Stimulated activated naive CD8-positive, alpha-beta T cell treated with anti-CD3 and anti-CD28 coated beads, Interleukin-15, Interleukin-2, amounts not matched to agents 100 U/mL and 50 U/mL, for 24 hours (primary cell): ENCODE results near the gene WDR41.

Experiments used
- ATAC-seq: fragments of 150-1000 bp; cut with Tn5 transposase; one replicate; pipeline ENCODE4 v1.10.0; 2021
- DNase-seq: peaks from one replicate; pipeline ENCODE4 v3.0.0; 2021

WDR41 gene

DNA sequence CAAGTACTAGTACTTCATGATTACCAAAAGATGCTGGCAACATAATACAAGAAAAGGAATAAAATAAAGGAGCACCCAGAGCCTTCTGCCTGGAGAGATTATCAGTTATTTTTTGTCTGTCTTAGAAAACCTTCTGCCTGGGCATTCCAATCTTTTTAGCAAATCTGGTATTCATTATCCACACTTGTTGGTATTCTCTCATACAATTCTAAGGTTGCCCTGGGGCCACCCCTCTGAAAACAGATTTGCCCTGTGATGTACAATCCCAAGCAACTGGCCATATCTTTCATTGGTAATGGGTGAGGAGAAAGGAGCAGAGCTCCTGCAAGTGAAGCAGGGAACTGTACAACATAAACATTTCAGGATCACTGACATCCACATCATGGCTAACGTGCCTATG lies 47.8 kb downstream of the WDR41 start:
- DNase-seq (no peak), ATAC-seq (no peak)

DNA sequence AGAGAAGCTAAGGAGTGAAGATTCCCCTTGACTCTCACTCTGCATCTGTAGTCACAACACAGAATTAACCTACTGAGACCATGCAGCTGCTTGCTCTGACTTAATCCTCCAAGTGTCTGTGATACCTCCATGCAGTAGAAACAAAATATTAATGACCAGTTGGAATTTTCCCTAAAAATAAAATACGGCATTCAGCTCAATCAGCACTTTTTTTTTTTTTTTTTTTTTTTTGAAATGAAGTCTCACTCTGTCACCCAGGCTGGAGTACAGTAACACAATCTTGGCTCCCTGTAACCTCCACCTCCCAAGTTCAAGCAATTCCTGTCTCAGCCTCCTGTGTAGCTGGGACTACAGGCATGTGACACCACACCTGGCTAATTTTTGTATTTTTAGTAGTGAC lies 48.4 kb downstream of the WDR41 start:
- no peak for DNase-seq
- ATAC-seq, result no peak

DNA sequence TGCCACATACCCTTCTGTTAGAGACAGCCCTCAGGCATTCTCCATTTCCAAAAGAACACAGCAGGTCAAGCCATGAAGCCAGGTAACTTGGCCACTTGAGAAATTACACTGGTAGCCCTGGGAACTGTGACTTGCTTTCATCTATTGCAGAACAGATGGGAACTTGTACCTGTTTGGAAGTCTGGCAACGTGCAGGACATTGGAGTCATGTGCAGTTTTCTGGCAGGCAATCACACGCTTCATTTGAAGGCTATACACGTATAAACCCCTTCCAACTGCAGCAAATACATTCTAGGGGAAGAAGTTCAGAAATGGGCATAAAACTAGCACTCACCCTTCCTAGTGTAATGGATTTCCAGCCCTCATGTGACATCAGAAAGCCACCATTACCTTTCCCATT lies 54.0 kb downstream of the WDR41 start:
- DNase-seq, result no peak
- ATAC-seq, result no peak

DNA sequence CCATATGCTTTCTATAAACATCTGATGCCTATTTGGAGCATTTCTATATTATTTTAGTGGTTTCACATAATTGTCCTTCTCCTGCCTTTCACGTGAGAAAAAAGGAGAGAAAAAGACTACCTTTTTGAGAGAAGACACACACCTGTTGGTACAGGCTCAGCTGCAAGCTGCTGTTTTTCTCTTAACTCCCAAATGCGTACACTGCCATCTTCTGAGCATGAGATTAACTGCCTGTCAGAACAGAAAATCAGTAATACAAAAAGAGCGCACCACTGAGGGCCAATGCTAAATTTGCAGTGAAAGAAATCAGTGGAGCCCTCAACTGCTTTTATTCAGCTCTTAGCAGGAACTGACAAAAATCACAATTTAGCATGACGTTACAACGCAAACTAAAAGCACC lies 54.9 kb downstream of the WDR41 start:
- no peak for ATAC-seq
- DNase-seq, result no peak

DNA sequence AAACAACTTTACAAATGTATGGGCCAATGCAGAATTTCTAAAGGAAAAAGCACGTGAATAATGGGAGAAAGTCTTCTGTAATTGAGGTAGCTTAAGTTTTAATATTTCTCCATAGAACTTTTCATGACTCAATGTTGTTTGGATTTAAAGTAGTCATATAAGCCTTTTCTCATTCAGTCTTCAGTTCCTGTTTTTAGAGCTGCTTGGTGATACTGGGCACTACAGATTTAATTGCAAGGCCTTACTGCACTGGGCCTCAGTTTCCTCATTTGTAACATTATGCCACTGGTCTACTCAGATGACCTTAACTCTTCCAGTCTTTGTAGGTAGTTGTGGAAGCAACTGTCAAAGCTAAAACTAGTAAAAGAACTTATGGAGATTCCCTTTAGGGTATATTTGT lies 60.4 kb downstream of the WDR41 start:
- DNase-seq, result no peak
- ATAC-seq, result no peak

DNA sequence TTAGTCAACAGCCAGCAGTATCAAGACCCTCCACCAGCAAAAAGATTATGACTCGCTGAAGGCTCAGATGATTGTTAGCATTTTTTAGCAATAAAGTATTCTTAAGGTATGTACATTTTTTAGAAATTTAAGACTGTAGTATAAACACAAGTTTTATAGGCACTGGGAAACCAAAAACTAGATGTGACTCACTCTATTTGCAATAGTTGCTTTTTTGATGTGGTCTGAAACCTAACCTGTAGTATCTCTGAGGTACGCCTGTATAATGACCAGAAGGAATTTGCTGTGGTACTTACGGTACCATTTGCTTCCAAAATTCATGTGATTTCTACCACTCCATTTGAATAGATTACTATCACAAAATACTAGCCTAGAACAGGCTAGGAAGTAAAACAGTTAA lies 60.8 kb downstream of the WDR41 start:
- no peak for DNase-seq
- no peak for ATAC-seq

DNA sequence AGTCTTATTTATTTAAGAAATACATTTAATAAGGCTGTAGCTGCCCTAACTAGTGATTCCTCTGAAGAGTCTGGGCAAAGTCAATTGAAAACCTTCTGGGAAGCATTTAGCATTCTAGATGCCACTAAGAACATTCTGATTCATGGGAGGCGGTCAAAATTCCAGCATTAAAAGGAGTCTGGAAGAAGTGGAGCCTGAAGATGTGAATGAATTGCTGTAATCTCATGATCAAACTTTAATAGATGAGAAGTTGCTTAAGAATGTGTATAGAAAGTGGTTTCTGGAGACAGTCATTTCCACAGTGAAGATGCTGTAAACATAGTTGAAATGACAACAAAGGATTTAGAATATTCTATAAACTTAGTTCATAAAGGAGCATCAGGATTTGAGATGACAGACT lies 61.4 kb downstream of the WDR41 start:
- no peak for ATAC-seq

DNA sequence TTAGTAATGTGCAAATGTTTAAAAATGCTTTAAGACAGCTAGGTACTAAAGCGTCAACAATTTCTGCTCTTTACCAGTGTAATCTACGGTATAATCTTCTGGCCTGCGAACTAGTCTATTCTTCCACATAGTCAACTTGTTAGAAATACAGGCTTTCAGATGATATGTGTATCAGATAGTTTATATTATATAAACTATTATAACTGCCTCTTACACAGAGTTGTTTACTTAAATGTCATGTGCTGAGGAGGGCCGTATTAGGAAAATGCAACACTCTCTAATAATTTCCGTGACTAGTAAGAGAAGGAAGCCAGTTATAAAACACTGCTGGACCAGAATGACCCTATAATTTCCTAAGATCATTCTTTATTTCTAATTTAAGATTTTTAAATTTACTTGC lies 63.6 kb downstream of the WDR41 start:
- ATAC-seq, result no peak
- no peak for DNase-seq

More for the DNA sequence above, 61.4 kb downstream of the WDR41 start:
- DNase-seq, result no peak

DNA sequence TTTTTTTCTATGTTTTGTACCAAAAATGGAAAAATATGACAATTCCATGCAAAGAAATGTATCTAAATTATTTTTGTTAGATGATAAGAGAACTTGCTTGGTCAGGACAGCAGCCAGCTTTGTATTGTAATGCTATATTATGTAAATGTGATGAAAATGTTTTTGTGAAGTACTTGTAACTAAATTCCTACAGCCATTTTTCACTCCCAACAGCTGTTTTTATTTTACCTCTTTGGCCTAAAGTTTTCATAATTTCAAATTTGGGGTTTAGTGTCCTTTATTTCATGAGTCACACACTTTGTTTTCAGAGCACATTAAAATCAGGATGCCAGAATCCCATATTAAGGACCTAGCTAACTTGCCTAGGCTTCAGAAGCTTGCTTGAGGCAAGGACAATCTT lies 64.1 kb downstream of the WDR41 start:
- DNase-seq (no peak), ATAC-seq (no peak)

DNA sequence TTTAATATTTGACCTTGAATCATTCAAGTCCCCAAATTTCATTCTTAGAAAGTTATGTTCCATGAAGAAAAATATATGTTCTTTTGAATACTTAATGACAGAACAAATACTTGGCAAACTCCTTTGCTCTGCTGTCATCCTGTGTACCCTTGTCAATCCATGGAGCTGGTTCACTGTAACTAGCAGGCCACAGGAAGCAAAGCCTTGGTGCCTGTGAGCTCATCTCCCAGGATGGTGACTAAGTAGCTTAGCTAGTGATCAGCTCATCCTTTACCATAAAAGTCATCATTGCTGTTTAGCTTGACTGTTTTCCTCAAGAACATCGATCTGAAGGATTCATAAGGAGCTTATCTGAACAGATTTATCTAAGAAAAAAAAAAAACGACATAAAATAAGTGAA lies 65.4 kb downstream of the WDR41 start:
- DNase-seq (no peak), ATAC-seq (no peak)

DNA sequence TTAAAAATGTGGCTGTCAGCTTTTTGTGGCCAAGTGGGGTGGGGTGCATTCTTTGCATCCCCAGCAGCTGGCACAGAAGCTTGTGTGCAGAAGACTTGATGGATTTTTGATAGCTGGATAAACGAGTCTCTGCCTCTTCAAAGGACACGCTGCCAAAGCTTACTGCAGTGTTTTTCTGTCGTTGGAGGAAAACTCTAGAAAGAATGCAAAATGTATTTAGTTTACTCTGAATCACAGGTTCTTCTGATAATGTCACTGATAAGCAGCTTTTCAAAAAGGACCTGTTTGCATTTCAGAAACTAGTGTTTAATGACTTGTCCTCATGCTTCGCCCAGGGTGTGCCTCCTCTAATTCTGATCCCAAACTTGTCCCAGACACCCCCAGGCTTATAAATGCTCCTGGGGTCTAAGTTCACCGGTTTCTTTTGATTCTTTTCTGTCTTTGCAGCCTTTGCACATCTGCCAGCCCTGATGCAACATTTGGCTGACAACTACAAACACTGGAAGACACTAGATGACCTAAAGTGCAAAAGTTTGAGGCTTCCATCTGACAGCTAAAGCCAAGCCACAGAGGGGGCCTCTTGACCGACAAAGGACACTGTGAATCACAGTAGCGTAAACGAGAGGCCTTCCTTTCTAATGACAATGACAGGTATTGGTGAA lies 66.0 kb downstream of the WDR41 start:
- DNase-seq (no peak), ATAC-seq (no peak)

DNA sequence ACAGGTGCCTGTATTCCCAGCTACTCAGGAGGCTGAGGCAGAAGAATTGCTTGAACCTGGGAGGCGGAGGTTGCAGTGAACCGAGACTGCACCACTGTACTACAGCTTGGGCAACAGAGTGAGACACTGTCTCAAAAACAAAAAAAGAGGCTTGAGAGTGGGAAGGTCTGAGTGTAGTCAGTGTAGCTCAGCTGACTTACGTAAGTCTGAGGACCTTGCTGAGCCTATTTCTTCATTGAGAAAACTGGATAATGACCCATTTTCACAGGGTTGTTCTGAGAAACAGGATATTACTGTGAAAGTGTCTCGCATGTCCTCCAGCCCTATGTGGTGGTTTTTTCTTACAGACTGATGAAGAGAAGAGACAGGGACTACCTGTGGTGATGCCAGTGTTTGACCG lies 66.7 kb downstream of the WDR41 start:
- no peak for ATAC-seq

DNA sequence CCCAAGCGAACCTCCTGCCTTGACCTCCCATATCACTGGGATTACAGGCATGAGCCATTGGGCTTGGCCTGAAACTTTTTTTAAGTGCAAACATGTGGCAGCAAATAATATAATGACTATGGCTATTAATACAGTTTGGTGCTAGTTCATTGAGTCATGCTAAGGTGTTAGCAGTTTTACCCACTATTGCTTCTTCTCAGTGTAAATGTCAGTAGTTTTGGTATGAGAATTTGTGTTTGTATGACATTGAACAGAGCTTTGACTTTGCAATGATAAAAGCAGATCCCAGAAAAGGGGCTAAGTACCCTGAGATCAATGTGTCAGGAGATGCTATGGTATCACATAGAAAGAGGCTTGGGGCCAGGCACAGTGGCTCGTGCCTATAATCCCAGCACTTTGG lies 67.2 kb downstream of the WDR41 start:
- ATAC-seq, result no peak

More for the DNA sequence above, 66.7 kb downstream of the WDR41 start:
- no peak for DNase-seq

DNA sequence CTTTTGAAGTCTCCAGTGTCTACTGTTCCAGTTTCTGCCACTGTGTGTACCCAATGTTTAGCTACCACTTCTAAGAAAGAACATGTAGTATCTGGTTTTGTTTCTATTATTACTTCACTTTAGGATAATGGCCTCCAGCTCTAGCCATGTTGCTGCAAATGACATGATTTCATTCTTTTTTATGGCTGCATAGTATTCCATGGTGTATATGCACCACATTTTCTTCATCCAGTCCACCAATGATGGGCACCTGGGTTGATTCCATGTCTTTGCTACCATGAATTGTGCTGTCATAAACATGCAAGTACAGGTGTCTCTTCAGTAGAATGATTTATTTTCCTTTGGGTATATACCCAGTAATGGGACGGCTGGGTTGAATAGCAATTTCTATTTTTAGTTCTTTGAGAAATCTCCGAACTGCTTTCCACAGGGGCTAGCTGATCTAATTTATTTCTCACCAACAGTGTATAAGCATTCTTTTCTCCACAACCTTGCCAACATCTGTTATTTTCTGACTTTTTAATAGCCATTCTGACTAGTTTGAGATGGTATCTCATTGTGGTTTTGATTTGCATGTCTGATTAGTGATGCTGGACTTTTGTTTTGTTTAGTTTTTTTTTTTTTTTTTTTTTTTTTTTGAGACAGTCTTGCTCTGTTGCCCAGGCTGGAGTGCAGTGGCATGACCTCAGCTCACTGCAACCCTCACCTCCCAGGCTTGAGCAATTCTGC lies 68.9 kb downstream of the WDR41 start:
- ATAC-seq (no peak), DNase-seq (no peak)

More for the DNA sequence above, 67.2 kb downstream of the WDR41 start:
- DNase-seq, result no peak

DNA sequence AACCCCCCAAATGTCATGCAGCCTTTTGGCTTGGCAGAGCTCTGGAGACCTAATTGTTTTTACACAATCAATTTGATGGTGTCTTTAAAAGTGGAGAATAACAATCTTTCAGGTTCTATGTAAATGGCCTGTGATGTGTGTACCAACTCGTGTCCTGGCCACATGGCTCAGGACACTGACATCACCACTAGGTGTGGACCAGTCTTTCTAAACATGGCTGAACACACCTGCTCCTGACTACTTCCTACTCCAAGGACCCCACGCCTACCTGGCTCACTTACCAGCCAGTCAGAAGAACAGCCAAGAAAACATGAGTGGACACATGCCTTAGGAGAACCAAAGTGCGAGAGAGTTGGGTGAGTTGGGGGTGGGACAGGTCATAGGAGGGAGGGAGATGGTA lies 71.2 kb downstream of the WDR41 start:
- ATAC-seq, result no peak

DNA sequence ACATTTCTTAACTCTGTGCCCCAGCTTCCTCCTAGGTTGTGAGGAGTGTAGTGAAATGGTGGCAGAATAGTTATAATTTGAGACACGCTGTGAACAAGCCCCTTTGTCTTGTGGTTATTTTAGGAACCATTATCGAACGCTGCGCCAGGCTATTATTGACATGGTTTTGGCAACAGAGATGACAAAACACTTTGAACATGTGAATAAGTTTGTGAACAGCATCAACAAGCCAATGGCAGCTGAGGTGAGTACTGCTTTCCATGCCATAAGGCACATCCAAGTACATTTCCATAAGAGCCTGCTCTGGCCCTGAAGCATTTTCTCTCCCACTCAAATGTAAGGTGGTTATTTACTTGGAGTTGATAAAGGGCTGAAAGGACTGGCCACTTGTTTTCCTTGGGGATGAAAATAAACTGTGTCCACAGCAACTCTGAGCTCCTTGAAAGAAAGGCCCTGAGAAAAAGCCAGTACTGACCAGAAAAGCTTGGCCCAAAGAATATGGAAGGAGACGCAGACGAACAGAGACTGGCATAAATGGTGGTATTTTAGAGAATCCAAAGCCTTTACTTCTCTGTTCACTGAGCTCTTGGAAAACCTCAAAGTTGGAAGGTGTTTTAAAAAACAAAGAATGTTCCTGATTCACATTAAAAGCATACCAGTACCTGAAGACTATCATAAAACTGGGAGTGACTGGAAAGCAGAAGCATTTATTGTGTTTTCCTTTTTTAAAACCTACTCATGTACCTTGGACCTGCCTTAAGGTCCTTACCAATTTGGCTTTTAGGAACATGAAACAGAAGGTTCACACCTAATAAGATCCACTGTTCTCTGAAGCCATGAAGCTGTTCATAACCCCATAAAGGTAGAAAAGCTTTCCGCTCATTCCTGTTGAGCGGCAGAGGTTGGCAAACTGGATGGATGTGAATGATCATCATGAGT lies 72.2 kb downstream of the WDR41 start:
- ATAC-seq, result no peak
- no peak for DNase-seq

More for the DNA sequence above, 71.2 kb downstream of the WDR41 start:
- DNase-seq, result no peak

DNA sequence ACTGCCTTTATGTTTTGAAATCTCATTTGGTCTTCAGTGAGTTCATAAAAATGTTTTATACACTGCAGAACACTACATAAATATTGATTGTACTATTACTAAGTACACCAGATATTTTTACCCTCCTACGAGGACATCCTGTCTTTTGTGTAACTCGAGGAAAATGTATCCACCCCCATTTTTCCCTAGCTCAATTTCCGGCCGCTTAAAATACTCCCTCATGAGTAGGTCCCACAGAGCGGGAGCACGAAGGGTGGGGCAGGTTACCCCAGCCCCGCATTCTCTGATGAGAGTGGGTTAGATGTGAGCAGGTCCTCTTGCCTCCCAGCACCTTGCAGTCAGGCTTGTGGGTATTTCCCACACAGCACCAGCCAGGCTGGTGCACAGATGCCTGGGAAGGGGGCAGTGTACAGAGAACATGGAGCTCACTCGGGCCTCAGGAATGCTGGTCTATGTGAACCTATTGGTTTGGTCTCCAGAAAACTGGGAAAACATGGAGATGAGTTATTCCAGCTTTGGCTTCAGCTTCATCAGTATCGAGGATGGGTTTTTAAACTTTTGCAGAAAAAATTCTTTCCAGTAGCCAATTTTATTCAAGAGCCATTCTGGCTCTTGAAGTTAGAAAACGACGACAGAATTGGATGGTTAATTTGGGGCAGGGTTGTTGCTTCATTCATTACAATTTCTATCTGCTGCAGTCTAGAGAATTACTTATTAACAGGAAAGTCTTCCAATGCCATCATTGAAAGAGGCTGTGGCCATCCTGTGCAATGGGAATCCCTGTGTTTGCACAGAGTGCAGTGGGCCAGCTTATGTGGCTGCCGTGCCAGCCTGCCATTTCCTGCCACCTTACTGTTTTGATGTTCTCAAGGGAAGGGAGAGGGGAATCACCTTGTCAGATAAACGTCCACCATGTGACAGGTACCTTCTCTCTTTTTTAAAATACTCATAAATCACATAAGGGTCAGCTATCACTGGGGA lies 73.2 kb downstream of the WDR41 start:
- no peak for ATAC-seq

DNA sequence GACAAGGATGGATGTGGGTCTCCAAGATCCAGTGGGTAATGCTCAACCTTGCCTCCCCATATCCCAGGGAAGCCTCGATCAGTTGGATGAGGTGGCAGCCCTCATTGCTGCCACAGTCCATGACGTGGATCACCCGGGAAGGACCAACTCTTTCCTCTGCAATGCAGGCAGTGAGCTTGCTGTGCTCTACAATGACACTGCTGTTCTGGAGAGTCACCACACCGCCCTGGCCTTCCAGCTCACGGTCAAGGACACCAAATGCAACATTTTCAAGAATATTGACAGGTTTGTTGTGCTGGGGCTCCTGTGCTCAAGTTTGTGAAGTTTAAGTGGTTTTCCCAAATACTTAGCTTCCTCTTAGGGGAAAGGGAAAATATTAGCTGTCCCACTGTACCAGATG lies 74.0 kb downstream of the WDR41 start:
- ATAC-seq (no peak), DNase-seq (no peak)

More for the DNA sequence above, 73.2 kb downstream of the WDR41 start:
- DNase-seq, result no peak

DNA sequence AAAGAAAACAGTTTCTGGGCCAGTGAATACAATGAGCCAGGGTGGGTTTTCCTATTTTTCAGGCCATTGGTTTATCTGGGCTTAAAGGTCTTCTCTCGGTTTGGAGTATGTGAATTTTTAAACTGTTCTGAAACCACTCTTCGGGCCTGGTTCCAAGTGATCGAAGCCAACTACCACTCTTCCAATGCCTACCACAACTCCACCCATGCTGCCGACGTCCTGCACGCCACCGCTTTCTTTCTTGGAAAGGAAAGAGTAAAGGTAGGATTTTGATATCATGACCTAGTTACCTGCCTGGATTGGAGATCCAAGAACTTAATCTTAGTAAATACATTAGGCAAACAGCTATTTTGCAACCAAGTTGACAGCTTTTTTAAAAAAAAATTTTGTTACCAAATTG lies 79.1 kb downstream of the WDR41 start:
- DNase-seq (no peak), ATAC-seq (no peak)

DNA sequence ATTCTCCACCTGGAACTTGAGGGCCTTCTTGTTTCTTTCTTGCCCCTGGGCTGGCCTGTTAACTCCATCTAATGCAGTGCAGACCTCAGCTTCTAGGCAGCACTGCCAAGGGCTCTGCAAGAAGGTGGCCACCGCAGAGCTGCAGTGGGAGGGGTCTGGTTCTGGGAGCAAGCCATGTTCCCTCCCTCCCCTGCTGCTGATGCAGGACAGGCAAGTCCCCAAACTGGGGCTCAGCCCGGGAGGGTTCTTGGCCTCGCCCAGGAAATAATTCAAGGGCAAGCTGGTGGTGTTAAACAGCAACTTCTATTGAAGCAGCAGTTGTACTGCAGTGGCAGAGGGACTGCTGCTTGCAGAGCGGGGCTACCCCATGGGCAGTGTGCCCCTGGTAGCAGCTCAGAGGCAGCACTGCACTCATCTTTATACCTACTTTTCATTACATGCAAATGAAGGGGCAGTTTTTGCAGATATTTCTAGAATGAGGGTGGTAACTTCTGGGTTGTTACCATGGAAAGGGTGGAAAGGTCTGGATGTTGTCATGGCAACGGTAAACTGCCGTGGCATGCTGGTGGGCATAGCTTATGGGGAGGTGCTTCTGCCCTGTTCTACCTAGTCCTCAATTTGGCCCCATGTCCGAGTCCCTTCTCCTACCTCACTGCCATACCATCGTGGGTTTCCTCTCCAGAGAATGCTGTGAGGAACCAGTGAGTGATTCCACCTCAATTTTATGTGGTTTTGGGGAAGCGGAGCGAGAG lies 82.1 kb downstream of the WDR41 start:
- DNase-seq (no peak), ATAC-seq (peak; percentile 26)

DNA sequence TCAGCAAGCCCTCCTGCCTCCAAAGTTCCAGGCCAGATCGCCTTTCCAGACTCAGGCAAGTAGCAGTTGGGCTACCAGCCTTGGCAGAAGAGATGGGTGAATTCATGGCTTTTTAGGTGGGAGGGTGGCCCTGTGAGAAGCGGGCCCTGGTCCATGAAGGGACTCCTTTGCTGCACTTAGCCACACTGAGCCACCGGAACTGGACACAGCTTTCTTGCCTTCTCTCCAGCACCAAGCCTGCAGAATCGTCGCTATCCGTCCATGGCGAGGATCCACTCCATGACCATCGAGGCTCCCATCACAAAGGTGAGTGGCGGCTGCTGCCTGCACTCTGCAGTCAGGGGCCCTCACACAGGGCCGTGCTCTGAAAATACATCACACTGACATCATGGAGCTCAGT lies 85.0 kb downstream of the WDR41 start:
- ATAC-seq, result no peak
- DNase-seq, result no peak
